Measurements from ENCODE around the gene PBX4.

- TF ChIP-seq CTCF (IDR thresholded peaks at IDR 0.05; ENCODE audit: insufficient read depth, low read depth, low read length) (no peak), EZH2 (IDR thresholded peaks at IDR 0.05; ENCODE audit: insufficient read depth, low read length) (no peak)
Observed at GRCh38 chr19:19613506-19613905, 5.0 kb downstream of the PBX4 start.

All from astrocyte (in vitro differentiated cells and primary cell).